ENCODE results near the gene GUCY1A2.

The GUCY1A2 gene

GRCh38 chr11:106879029-106879428 is 139.2 kb downstream of the GUCY1A2 start:
- Histone ChIP-seq H3K36me3 (no peaks in the 10 kb centered on the region), H3K4me3 (ENCODE audit: low read depth, low read length) (no peak overlapping the region), H3K4me1 (no peaks in the 10 kb centered on the region), H3K27me3 (no peaks in the 10 kb centered on the region), H3K9me3 (no peaks in the 10 kb centered on the region; the same call in 1 of the 2 replicates)
- no peak for TF ChIP-seq CTCF (IDR thresholded peaks at IDR 0.05; ENCODE audit: low read depth, low read length)
- no peak for DNase-seq

- no peak for TF ChIP-seq CTCF (IDR thresholded peaks at IDR 0.05; ENCODE audit: low read depth, low read length)
- Histone ChIP-seq H3K4me3 (ENCODE audit: low read depth, low read length) (no peak overlapping the region), H3K36me3 (no peaks in the 10 kb centered on the region), H3K27me3 (no peaks in the 10 kb centered on the region), H3K4me1 (no peaks in the 10 kb centered on the region), H3K9me3 (no peaks in the 10 kb centered on the region; the same call in none of the 2 replicates)
- DNase-seq: no peak
Measured at GRCh38 chr11:106875013-106875412, 143.3 kb downstream of the GUCY1A2 start.

GRCh38 chr11:106872246-106872645 is 146.0 kb downstream of the GUCY1A2 start:
- no peaks in the 10 kb centered on the region; the same call in none of the 2 replicates for H3K9me3 ChIP-seq
- DNase-seq: no peak
- H3K4me1 ChIP-seq: no peaks in the 10 kb centered on the region
- no peak for TF ChIP-seq CTCF (IDR thresholded peaks at IDR 0.05; ENCODE audit: low read depth, low read length)
- no peaks in the 10 kb centered on the region for H3K36me3 ChIP-seq
- no peak overlapping the region for H3K4me3 ChIP-seq (ENCODE audit: low read depth, low read length)
- no peaks in the 10 kb centered on the region for H3K27me3 ChIP-seq

- no peaks in the 10 kb centered on the region for H3K4me1 ChIP-seq
- no peaks in the 10 kb centered on the region for H3K36me3 ChIP-seq
- H3K9me3 ChIP-seq: no peaks in the 10 kb centered on the region; the same call in 1 of the 2 replicates
- no peaks in the 10 kb centered on the region for H3K27me3 ChIP-seq
- DNase-seq: no peak
- no peak overlapping the region for H3K4me3 ChIP-seq (ENCODE audit: low read depth, low read length)
- no peak for TF ChIP-seq CTCF (IDR thresholded peaks at IDR 0.05; ENCODE audit: low read depth, low read length)
Measured at GRCh38 chr11:106858200-106858599, 160.1 kb downstream of the GUCY1A2 start.

GRCh38 chr11:106856566-106856965 is 161.7 kb downstream of the GUCY1A2 start:
- TF ChIP-seq CTCF (IDR thresholded peaks at IDR 0.05; ENCODE audit: low read depth, low read length): no peak
- no peaks in the 10 kb centered on the region for H3K36me3 ChIP-seq

GRCh38 chr11:106854429-106854828 is 163.8 kb downstream of the GUCY1A2 start:
- no peak for DNase-seq
- Histone ChIP-seq H3K4me1 (no peaks in the 10 kb centered on the region), H3K36me3 (no peaks in the 10 kb centered on the region), H3K9me3 (no peaks in the 10 kb centered on the region; the same call in 1 of the 2 replicates), H3K27me3 (no peaks in the 10 kb centered on the region), H3K4me3 (ENCODE audit: low read depth, low read length) (no peak overlapping the region)
- TF ChIP-seq CTCF (IDR thresholded peaks at IDR 0.05; ENCODE audit: low read depth, low read length): no peak

More at GRCh38 chr11:106856566-106856965, 161.7 kb downstream of the GUCY1A2 start:
- no peak overlapping the region for H3K4me3 ChIP-seq (ENCODE audit: low read depth, low read length)
- H3K4me1 ChIP-seq: no peaks in the 10 kb centered on the region
- H3K27me3 ChIP-seq: no peaks in the 10 kb centered on the region
- H3K9me3 ChIP-seq: no peaks in the 10 kb centered on the region; the same call in 1 of the 2 replicates
- no peak for DNase-seq

All from BE2C (cell line).